Prostate gland (tissue), 2 donors: Measurements from ENCODE around the gene PDE7B.

Source experiments
- CTCF ChIP-seq, 4 experiments: fragments of 200-600 bp in 2 of 4; fragments of 450-650 bp in 2 of 4; sonication (generic) in 2 of 4; IDR thresholded peaks; 1 replicate in 3 of 4; 2 replicates in 1 of 4; pipeline ENCODE4 v1.5.1; 2016 to 2019; ENCODE audit warnings: antibody characterized with exemption in 4 of 4, mild to moderate bottlenecking in 2 of 4, moderate library complexity in 2 of 4
- POLR2A ChIP-seq: fragments of 450-650 bp; IDR thresholded peaks from one replicate; pipeline ENCODE4 v1.6.1; 2016; ENCODE audit warnings: antibody characterized with exemption, mild to moderate bottlenecking

GRCh38 chr6:136063096-136063495, 211.6 kb downstream of the PDE7B start:
- TF ChIP-seq CTCF (IDR thresholded peaks at IDR 0.05) (no peak), POLR2A (no peak)
